G401.6 (cell line): ENCODE data around the gene SOX14.

Experiments used
- FAIRE-seq: peaks from 2 replicates; lab custom pipeline; 2012; peaks lifted over from hg19 to GRCh38; lab: Jason Lieb, UNC

The SOX14 gene

DNA sequence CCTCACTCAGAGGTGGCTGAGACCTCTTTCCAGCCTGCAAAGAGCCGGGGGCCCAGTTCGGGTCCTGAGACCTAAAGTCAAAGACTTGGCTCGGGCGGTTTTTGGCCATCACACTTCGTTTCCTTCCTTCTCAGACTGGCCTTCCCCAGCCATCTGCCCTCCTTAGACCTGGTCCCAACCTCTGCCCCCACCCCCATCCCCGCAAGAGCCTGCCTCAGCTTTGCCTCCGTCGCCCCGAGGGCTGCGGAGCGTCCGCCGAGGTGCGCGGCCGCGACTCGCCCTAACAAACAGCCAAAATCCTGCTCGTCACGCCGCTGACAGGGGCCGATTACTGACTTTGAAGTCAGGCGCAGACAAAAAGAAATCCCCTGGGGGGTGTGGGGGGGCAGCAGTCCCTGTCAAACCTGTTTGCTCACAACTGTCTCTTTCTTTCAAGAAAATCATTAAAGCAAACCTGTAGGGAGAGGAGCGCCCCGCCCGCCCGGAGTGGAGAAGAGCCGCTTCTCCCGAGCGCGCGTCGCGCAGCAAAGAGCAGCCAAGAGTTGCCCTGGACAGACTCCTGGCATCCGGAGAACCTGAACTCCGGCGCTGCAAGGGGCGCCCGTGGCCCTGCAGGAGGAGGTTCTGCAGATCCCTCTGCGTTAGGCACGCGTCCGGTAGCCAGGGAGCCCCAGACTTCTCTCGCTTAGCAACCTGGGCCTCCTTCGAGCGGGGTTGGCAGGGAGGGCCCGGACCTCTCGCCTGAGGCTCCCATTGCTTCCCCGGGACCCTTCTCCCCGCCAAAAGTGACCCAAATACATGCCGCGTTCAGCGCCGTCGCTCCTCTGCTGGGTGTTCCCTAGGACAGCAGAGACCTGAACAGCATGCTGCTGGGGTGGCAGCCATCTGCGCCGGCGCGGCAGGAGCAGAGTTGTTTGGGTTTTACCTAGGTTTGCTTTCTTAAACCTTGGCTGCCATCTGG lies 4.5 kb downstream of the SOX14 start:
- FAIRE-seq, result no peak

GRCh38 chr3:137769322-137770065 lies 5.4 kb downstream of the SOX14 start:
- no peak for FAIRE-seq

GRCh38 chr3:137770066-137770834 lies 6.1 kb downstream of the SOX14 start:
- FAIRE-seq, result no peak

DNA sequence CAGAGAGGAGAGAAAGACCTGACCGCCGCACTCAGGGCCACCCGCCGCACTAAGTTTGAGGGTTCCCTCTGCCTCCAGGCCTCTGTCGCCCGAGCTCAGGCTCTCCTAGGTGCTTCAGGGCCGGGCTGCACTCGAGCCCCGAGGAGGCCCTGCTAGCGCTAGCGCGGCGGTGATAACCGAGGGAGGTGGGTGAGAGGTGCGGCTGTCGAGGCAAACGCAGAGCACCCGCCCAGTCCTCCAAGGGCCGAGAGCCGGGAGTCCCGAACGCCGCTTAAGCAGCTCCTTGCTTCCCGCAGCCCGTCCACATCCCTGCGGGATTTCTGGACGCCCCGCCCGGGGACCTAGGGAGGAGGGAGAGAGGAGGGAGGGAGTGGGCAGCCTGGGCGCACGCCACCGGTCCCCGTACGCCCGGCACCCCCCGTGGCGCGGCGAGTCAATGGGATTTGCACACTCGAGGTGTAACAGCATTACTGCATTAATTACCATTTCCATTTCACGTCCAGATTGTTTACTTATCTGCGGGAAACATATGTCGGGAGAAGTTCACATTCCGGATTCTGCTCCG lies 6.8 kb downstream of the SOX14 start:
- no peak for FAIRE-seq

- FAIRE-seq, result no peak
Measured at GRCh38 chr3:137771401-137772213, 7.5 kb downstream of the SOX14 start.

DNA sequence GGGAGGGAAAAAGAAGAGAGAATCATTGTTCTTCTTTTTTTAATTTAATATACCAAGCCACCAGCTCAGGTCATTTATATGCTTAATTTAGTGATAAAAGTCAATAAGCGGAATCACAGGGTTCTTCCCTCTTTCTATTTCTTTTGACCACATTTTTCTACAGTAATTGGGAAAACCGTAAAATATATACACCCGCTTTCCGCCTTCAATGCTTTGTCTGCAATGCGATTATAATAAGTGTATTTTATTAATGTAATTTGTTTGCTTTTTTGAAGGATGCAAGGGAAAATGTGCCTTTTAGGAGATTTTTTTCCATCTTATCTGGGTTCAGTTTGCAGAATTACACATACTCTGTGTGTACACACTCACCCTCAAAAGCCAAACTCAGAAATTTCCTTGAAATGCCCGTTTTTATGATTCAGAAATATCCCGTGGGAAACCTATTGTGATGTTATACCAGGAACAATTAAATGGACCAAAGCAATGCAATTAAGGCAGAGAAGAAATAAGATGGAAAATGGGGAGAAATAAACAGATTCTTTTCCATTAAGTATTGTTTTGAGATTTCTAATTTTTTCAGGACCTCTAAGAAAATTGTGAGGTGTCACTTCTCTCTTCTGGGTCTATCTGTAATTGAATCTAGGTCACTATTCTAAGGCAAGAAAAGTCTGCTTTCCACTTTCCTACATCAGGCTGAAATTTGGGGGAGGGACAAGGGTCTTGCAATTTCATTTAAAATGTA lies 8.3 kb downstream of the SOX14 start:
- no peak for FAIRE-seq

DNA sequence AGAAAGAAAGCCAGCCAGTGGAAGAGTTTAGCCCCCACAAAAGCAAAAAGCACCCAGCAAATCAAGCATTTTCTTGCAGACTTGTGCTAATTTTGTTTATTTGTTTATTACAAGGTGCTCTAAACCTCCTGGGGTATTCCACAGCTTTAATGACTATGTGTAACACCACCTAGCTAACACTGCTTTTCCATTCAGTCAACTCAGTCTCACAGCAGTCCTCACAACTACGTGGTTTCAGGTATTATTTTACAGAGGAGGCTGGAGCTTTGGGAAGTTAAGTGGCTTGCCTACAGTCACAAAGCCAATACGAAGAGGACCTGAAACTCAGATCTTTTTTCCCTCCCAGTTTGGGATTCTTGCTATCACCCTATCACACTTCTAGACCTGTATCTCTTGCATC lies 14.8 kb downstream of the SOX14 start:
- FAIRE-seq, result no peak

DNA sequence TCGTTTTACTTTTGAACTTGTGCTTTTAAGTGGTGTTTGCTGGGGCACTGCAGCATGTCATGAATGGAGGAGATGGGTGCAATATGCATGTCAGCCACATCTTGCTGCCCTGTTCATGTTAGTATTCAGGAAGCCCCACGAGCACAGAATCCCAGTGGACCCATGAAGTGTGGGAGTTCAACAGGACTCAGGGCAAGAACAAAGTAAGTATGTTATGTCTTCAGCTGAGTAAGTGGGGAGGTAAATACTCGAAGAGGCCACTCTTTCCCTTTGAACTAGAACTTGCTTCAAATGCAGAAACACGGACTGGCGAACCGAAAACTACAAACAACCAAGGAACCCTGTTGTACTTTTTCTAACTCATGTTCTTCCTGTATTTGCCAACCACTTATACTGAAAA lies 23.4 kb downstream of the SOX14 start:
- FAIRE-seq, result no peak

DNA sequence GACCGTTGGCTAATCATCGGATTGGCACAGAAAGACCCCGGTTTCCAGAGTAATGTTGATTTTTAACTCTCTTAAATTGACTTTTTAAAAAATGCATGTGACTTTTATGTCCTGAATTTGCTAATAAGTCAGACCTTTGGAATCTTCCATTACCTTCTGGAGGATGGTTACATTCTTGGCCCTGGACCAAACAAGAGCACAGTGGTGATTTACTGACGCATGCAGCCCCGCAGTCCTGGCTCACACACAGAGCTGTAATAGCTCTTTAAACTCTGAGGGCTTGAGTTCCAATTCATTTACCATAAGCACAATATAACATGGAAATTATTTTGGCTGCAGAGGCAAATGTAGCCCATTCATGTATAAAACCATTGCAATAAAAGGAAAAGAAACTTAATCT lies 25.1 kb downstream of the SOX14 start:
- FAIRE-seq, result no peak

DNA sequence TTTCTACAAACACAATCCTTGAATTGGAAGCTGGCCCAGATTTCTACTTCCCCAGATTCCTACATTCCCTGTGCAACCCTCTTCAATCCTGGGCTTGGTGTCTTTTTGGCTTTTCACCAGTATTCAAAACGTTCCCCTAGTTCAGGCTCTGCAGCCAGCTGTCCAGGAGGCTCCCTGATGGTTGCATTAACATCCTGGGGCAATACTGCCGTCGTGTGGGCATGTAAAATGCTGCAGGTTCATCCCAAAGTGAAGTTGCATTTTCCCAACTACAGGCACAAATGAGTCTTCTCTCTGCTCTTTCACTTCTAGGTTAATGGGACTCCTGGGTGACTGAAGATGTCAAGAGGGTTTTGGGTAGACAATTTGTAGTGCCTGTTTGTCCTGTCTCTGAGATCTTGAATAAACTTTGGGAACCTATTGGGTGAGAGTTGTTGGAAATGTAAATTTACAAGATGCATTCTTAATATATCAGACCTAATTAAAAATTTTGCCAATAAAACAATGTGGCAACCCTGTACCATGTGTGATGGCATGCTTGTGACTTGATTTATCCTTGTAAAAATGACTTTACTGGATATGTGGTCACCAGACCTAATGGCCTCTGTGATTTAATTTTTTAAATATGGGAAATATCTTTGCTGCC lies 28.6 kb downstream of the SOX14 start:
- FAIRE-seq, result no peak

GRCh38 chr3:137796993-137797392 lies 32.9 kb downstream of the SOX14 start:
- no peak for FAIRE-seq

DNA sequence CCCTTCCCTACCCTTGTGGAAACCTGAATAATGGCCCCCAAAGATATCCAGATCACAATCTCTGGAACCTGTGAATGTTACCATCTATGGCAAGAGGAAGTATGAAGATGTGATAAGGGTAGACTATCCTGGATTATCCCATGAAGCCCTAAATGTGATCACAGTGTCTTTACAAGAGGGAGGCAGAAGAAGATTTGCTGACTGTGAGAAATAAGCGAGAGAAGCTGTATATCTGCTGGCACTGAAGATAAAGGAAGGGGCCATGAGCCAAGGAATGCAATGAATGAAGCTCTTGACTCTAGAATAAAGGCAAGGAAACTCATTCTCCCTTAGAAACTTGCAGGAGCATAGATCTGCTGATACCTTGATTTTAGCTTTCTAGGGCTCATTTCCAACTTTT lies 39.1 kb downstream of the SOX14 start:
- no peak for FAIRE-seq

- FAIRE-seq, result no peak
Measured at GRCh38 chr3:137807998-137808397, 43.9 kb downstream of the SOX14 start.

DNA sequence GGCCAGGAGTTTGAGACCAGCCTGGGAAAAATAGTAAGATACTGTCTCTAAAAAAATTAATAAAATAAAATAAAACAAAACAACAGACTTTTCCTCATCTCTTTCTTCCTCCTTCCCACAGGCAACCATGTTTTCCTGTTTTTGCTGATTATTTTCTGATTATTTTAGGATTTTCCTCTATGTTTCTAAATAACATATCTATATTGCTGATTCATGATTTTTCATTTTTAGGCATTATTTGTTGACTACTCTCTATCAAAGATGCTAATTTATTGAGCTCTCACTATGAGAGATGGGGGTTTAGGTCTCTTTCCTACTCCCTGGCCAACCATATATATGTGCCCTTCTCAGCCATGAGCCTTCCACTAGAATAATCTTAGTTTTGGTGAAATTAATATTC lies 45.4 kb downstream of the SOX14 start:
- FAIRE-seq, result no peak

- no peak for FAIRE-seq
Measured at GRCh38 chr3:137812023-137812422, 47.9 kb downstream of the SOX14 start.

GRCh38 chr3:137815251-137815650 lies 51.1 kb downstream of the SOX14 start:
- FAIRE-seq, result no peak
